Bronchial epithelial cell (primary cell): ENCODE data around the gene CLEC5A. TPM values are rescaled to one million over a fixed set of nuclear protein-coding genes. Genes with fewer than 3 reads are reported as not detected.

Experiments
- DNase-seq: peaks from one replicate; pipeline ENCODE4 v3.0.0-alpha.2; 2010; ENCODE audit warnings: low read depth
- FAIRE-seq: peaks from 2 replicates; lab custom pipeline; 2011; peaks lifted over from hg19 to GRCh38; lab: Jason Lieb, UNC
- H3K27me3 ChIP-seq: 2 replicates; pipeline ENCODE4 v1.5.1; 2011; ENCODE audit warnings: low read length; ENCODE audit not compliant: control insufficient read depth, insufficient read depth
- H3K36me3 ChIP-seq: 2 replicates; pipeline ENCODE4 v1.5.1; 2011; ENCODE audit warnings: low read length; ENCODE audit not compliant: control insufficient read depth, insufficient read depth
- H3K4me3 ChIP-seq: 2 replicates; pipeline ENCODE4 v1.5.1; 2011; ENCODE audit warnings: mild to moderate bottlenecking, low read depth, low read length, control low read depth
- total RNA-seq: library from RNA; depleted of rRNA; stranded (reverse); fragments of >200 nt; gene quantifications from 2 replicates; pipeline ENCODE4 v1.2.1, GENCODE V29; 2014
- TF ChIP-seq, protein P1 (sequence below): IDR thresholded peaks from 2 replicates; pipeline ENCODE4 v1.5.1; 2011; ENCODE audit warnings: mild to moderate bottlenecking, moderate library complexity, low read length, control low read depth, inconsistent platforms; ENCODE audit not compliant: insufficient read depth, severe bottlenecking

CLEC5A gene
- total RNA-seq, 1 donor from 2014 or later, result not detected

DNA sequence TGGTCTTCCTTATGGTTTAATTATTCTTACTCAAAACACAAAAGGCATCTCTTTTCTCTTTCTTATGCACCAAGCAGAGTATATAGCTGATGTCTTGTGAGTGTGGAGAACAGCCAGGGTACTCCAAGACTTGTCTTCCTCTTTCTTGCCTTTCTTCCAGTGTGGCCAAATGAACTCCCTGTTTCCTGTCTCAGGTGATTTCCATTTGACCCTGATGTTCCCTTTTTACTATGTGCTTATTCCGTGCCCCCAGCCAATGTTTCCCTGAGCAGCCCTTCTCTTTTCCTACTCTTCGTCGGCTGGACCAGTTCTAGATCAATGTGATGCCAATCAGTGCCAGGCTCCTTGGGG is 18.0 kb downstream of the CLEC5A start:
- no peak for FAIRE-seq
- H3K27me3 ChIP-seq, result no peaks in the 10 kb centered on the region

DNA sequence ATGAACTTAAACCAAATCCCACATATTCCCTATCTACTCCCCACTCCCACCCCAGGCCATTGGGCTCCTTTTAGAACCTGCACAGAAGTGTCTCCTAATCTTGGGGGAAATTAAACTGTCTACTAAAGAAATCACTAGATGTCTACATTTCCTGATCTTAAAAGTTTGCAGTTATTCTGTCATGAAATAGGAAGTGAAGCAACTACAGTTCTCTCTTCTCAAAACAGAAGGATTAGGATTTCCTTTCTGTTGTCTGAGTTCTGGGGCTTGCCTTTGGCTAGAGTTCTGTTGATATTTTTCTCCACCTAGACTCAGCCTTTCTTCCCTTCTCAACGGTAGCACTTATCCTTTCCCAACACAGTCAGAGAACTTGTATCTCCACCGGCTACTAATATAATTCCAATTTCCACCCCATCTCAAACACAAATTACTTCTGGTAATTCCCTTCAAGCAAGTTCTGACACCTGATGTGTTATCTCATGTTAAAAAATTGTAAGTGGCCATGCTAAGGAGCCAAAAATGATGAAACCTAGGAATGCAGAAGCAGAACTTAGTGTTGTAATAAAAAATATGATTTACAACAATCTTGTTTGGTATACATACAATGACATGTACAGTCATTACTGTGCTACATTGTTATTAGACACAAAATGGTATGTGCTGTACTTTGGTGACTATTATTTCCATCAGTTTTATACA is 18.5 kb downstream of the CLEC5A start:
- Histone ChIP-seq H3K36me3 (no peaks in the 10 kb centered on the region), H3K27me3 (no peaks in the 10 kb centered on the region), H3K4me3 (no peak overlapping the region)
- FAIRE-seq (no peak), DNase-seq (peak; percentile 29)
- TF ChIP-seq, protein P1, sequence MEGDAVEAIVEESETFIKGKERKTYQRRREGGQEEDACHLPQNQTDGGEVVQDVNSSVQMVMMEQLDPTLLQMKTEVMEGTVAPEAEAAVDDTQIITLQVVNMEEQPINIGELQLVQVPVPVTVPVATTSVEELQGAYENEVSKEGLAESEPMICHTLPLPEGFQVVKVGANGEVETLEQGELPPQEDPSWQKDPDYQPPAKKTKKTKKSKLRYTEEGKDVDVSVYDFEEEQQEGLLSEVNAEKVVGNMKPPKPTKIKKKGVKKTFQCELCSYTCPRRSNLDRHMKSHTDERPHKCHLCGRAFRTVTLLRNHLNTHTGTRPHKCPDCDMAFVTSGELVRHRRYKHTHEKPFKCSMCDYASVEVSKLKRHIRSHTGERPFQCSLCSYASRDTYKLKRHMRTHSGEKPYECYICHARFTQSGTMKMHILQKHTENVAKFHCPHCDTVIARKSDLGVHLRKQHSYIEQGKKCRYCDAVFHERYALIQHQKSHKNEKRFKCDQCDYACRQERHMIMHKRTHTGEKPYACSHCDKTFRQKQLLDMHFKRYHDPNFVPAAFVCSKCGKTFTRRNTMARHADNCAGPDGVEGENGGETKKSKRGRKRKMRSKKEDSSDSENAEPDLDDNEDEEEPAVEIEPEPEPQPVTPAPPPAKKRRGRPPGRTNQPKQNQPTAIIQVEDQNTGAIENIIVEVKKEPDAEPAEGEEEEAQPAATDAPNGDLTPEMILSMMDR, result no peak

More for the DNA sequence above, 18.0 kb downstream of the CLEC5A start:
- TF ChIP-seq, protein P1, result no peak
- Histone ChIP-seq H3K36me3 (no peaks in the 10 kb centered on the region), H3K4me3 (no peak overlapping the region)
- DNase-seq, result no peak

DNA sequence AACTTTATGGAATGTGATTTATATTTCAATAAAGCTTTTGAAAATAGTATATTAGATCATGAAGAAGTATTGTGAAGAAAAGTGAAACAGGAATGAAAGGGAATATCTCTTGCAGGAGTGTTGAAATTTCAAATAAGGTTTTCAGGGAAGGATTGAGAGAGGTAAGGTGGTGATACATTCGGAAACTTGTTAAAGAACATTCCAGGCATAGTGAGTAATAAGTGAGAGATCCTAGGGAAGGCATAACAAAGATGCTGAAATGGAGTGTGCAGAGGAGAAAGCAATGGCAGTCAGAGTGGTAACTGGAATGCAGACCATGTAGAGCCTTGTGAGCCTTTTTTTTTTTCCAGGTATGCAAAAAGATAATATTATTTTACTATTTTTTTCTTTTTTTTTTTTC is 26.5 kb downstream of the CLEC5A start:
- Histone ChIP-seq H3K27me3 (no peaks in the 10 kb centered on the region), H3K36me3 (no peaks in the 10 kb centered on the region), H3K4me3 (no peak overlapping the region)
- peak; percentile 85 for DNase-seq
- no peak for FAIRE-seq
- TF ChIP-seq, protein P1, result no peak

DNA sequence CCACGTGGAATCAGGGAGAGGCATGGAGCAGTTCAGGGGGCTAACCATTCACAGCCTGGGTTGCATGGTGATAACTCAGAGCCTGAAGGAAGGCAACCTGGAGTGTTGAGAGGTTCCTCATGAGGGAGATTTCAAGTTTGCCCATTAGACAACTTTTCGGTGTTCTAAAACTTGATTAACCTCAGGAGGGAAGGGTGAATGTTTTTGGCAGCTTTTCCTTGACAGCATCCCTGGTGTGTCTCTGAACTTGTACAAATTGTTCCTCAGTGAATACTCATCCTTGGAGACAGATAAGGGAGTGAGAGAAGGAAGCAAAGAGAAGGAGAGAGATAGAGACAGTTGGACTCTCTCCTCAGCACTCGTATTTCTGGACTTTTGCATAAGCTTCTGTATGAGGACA is 30.7 kb downstream of the CLEC5A start, which contains the start of gene OR9A4:
OR9A4 (plus strand) TSS at position 301 of the 400 bp plus-strand sequence. CDS start 2,477 bp downstream, outside the sequence.
- Histone ChIP-seq H3K27me3 (no peaks in the 10 kb centered on the region), H3K36me3 (no peaks in the 10 kb centered on the region), H3K4me3 (no peak within 1 kb of the TSS)
- TF ChIP-seq, protein P1, result no peak
- FAIRE-seq (peak; percentile 40), DNase-seq (no peak)

DNA sequence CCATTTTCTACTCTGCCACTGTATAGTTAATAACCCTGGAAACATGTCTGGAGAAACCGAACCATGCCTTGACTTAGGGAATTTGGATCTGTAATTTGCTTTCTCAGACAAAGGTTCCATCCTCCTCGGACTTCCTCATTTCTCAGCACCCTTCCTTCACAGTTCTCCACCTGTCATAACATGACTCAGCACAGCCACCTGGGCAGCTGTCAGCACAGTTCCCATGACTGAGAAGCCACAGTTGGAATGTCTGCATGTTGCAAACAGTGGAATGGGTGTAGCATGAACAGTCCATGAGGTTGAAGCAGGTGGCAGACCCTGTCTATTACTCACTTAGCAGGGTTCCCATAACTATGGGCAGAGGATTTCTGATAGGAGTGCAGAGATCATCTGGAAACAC is 31.2 kb downstream of the CLEC5A start:
- TF ChIP-seq, protein P1, result no peak
- FAIRE-seq (peak; percentile 81), DNase-seq (peak; percentile 95)
- H3K4me3 ChIP-seq, result no peak overlapping the region
- H3K27me3 ChIP-seq, result no peaks in the 10 kb centered on the region
- H3K36me3 ChIP-seq, result no peaks in the 10 kb centered on the region
